HCT116 (cell line): ENCODE data around the gene WAS. TPM values are rescaled to one million over a fixed set of nuclear protein-coding genes. Genes with fewer than 3 reads are reported as not detected.
"Not testable (repeated sequence)": the region's sequence is repeated elsewhere in the genome, so short reads cannot be mapped to it uniquely, and the experiment has no call there.

ENCODE experiments used
- ATAC-seq: fragments of 200-7000 bp; cut with Tn5 transposase; 2 replicates; pipeline ENCODE4 v1.9.1; 2020; ENCODE audit warnings: mild to moderate bottlenecking, moderate library complexity
- BruUV-seq: library from RNA; stranded (reverse); fragments of 400-500 nt; replicated peaks from 2 replicates; lab custom pipeline; 2021; lab: Mats Ljungman, UMichigan
- CTCF ChIA-PET: fragments of 300-600 bp; sonication (Branson Sonifier 250); formaldehyde crosslinking; loops from one replicate; lab custom pipeline; 2021; ENCODE audit warnings: antibody characterized with exemption; lab: Charles Lee
- POLR2A ChIA-PET: fragments of 300-600, 350-600 bp; sonication (Branson Sonifier 250); formaldehyde crosslinking; loops from one replicate; lab custom pipeline; 2021; ENCODE audit warnings: antibody characterized with exemption; lab: Charles Lee
- RAD21 ChIA-PET, 2 experiments: fragments of 300-600 bp; sonication (Branson Sonifier 250); formaldehyde crosslinking; loops; one replicate each; lab custom pipeline; 2023; ENCODE audit warnings: low total read pairs in 2 of 2; ENCODE audit not compliant: uncharacterized antibody in 2 of 2, unreplicated experiment in 2 of 2, low non-redundant PET in 1 of 2; lab: Charles Lee
- DNase-seq: peaks from one replicate; pipeline ENCODE4 v3.0.0-alpha.2; 2010; ENCODE audit warnings: low read depth, low spot score
- H2AFZ ChIP-seq: fragments of 200-600 bp; shearing (Covaris generic), sonication (generic); 2 replicates; pipeline ENCODE4 v1.6.1; 2017; ENCODE audit warnings: low read depth, mixed run types, mixed read lengths, antibody characterized with exemption, low read length; ENCODE audit not compliant: poor library complexity, severe bottlenecking
- H3K27ac ChIP-seq: 2 replicates; pipeline ENCODE4 v1.5.1; 2012; ENCODE audit warnings: low read depth, low read length
- H3K27me3 ChIP-seq: fragments of 200-600 bp; sonication (generic); 2 replicates; pipeline ENCODE4 v1.6.1; 2016; ENCODE audit warnings: mixed run types, low read length, mixed read lengths; ENCODE audit not compliant: insufficient read depth
- H3K36me3 ChIP-seq, 2 experiments: fragments of 200-500 bp in 1 of 2; fragments of 200-600 bp in 1 of 2; sonication (Bioruptor generic) in 1 of 2; sonication (generic) in 1 of 2; 2 replicates each; pipeline versions ENCODE4 v1.5.1 to v1.6.1; 2014 to 2016; ENCODE audit warnings: low read length in 2 of 2, inconsistent platforms in 1 of 2, mixed read lengths in 1 of 2, mixed run types in 1 of 2; ENCODE audit not compliant: insufficient read depth in 2 of 2, control insufficient read depth in 1 of 2
- H3K4me1 ChIP-seq, 2 experiments: fragments of 200-600 bp in 1 of 2; sonication (generic) in 1 of 2; 2 replicates each; pipeline versions ENCODE4 v1.5.1 to v1.6.1; 2012 to 2017; ENCODE audit warnings: low read length in 2 of 2, inconsistent platforms in 1 of 2, mild to moderate bottlenecking in 1 of 2, mixed read lengths in 1 of 2, mixed run types in 1 of 2, moderate library complexity in 1 of 2; ENCODE audit not compliant: insufficient read depth in 2 of 2, control insufficient read depth in 1 of 2
- H3K4me2 ChIP-seq: fragments of 200-600 bp; sonication (generic); 2 replicates; pipeline ENCODE4 v1.6.1; 2017; ENCODE audit warnings: mixed run types, low read length, mixed read lengths
- H3K4me3 ChIP-seq, 2 experiments: fragments of 200-600 bp in 1 of 2; sonication (generic) in 1 of 2; replicated peaks in 1 of 2; 2 replicates each; pipeline ENCODE4 v1.5.1; 2011 to 2016; ENCODE audit warnings: low read length in 2 of 2, control low read depth in 1 of 2, low read depth in 1 of 2, mild to moderate bottlenecking in 1 of 2, mixed read lengths in 1 of 2, mixed run types in 1 of 2
- H3K79me2 ChIP-seq: fragments of 200-600 bp; sonication (generic); 2 replicates; pipeline ENCODE4 v1.6.1; 2017; ENCODE audit warnings: mild to moderate bottlenecking, mixed run types, low read length, moderate library complexity, mixed read lengths; ENCODE audit not compliant: insufficient read depth
- H3K9ac ChIP-seq: fragments of 200-600 bp; sonication (generic); 2 replicates; pipeline ENCODE4 v1.6.1; 2016; ENCODE audit warnings: low read length, mixed read lengths
- H3K9me2 ChIP-seq: fragments of 200-600 bp; sonication (generic), shearing (Covaris generic); 2 replicates; pipeline ENCODE4 v1.6.1; 2017; ENCODE audit warnings: mixed run types, mild to moderate bottlenecking, moderate library complexity; ENCODE audit not compliant: insufficient read depth
- H3K9me3 ChIP-seq, 2 experiments: fragments of 200-500 bp in 1 of 2; fragments of 200-600 bp in 1 of 2; sonication (Bioruptor generic) in 1 of 2; sonication (generic) in 1 of 2; 2 replicates each; pipeline ENCODE4 v1.6.1; 2014 to 2017; ENCODE audit warnings: low read length in 2 of 2, mixed read lengths in 2 of 2, inconsistent platforms in 1 of 2, low read depth in 1 of 2, mild to moderate bottlenecking in 1 of 2, mixed run types in 1 of 2, moderate library complexity in 1 of 2; ENCODE audit not compliant: control insufficient read depth in 1 of 2, insufficient read depth in 1 of 2
- H4K20me1 ChIP-seq: fragments of 200-600 bp; sonication (generic), shearing (Covaris generic); 2 replicates; pipeline ENCODE4 v1.6.1; 2017; ENCODE audit warnings: mixed run types, mild to moderate bottlenecking, moderate library complexity; ENCODE audit not compliant: insufficient read depth
- EGR1 ChIP-seq: IDR thresholded peaks from 2 replicates; pipeline ENCODE4 v1.6.1; 2012; ENCODE audit warnings: low read depth
- EZH2 ChIP-seq: fragments of 200-600 bp; sonication (generic); IDR thresholded peaks from 2 replicates; pipeline ENCODE4 v1.6.1; 2017; ENCODE audit warnings: antibody characterized with exemption, mixed run types
- JUND ChIP-seq: IDR thresholded peaks from 2 replicates; pipeline ENCODE4 v1.6.1; 2012
- MAX ChIP-seq: IDR thresholded peaks from 2 replicates; pipeline ENCODE4 v1.6.1; 2012
- RAD21 ChIP-seq: IDR thresholded peaks from 2 replicates; pipeline ENCODE4 v1.6.1; 2012; ENCODE audit warnings: low read depth, mild to moderate bottlenecking
- intact Hi-C: fragments of 100-400 bp; cut with micrococcal nuclease; formaldehyde crosslinking; loops from 2 replicates; pipeline ENCODE4 v1.10.0; 2022
- total RNA-seq: library from RNA; stranded (reverse); gene quantifications from one replicate; pipeline ENCODE4 v1.2.1, GENCODE V29; 2021; ENCODE audit not compliant: unreplicated experiment

Gene WAS
- total RNA-seq, 1 experiment from 2014 or later: 0.84 TPM

GRCh38 chrX:48689208-48689920 lies 5.8 kb downstream of the WAS start:
- Histone ChIP-seq H3K27me3 (no peaks in the 10 kb centered on the region), H3K9me2 (no peaks in the 10 kb centered on the region), H2AFZ (no peak overlapping the region), H3K4me2 (no peak overlapping the region), H4K20me1 (no peaks in the 10 kb centered on the region), H3K27ac (no peak overlapping the region), H3K36me3 (no peaks in the 10 kb centered on the region), H3K9ac (no peak overlapping the region), H3K4me3 (no peak overlapping the region), H3K4me1 (no peaks in the 10 kb centered on the region), H3K79me2 (no peaks in the 10 kb centered on the region), H3K9me3 (no peaks in the 10 kb centered on the region)
- no peak for DNase-seq
- ChIA-PET POLR2A (no interaction called here), CTCF (no interaction called here), RAD21 (no interaction called here)
- TF ChIP-seq JUND (no peak), RAD21 (no peak), MAX (no peak), EZH2 (no peak), EGR1 (no peak)
- no peak for ATAC-seq
- no TSS peak for BruUV-seq
- intact Hi-C loops: no loop called here

- ATAC-seq, H3K79me2 ChIP-seq, H3K4me1 ChIP-seq, H3K9me3 ChIP-seq, H3K36me3 ChIP-seq, H3K4me2 ChIP-seq, POLR2A ChIA-PET, BruUV-seq, intact Hi-C loops, H2AFZ ChIP-seq, H3K27ac ChIP-seq, H3K27me3 ChIP-seq, CTCF ChIA-PET, H3K9me2 ChIP-seq, H3K4me3 ChIP-seq, RAD21 ChIA-PET, H3K9ac ChIP-seq, DNase-seq, H4K20me1 ChIP-seq: not testable (repeated sequence)
Observed at GRCh38 chrX:48691746-48692145, 8.1 kb downstream of the WAS start.
